Fibroblast of skin of back (primary cell): ENCODE measurements around the gene C17orf75.

ENCODE experiments used
- DNase-seq: peaks from one replicate; pipeline ENCODE4 v3.0.0-alpha.2; 2013

The C17orf75 gene

DNA sequence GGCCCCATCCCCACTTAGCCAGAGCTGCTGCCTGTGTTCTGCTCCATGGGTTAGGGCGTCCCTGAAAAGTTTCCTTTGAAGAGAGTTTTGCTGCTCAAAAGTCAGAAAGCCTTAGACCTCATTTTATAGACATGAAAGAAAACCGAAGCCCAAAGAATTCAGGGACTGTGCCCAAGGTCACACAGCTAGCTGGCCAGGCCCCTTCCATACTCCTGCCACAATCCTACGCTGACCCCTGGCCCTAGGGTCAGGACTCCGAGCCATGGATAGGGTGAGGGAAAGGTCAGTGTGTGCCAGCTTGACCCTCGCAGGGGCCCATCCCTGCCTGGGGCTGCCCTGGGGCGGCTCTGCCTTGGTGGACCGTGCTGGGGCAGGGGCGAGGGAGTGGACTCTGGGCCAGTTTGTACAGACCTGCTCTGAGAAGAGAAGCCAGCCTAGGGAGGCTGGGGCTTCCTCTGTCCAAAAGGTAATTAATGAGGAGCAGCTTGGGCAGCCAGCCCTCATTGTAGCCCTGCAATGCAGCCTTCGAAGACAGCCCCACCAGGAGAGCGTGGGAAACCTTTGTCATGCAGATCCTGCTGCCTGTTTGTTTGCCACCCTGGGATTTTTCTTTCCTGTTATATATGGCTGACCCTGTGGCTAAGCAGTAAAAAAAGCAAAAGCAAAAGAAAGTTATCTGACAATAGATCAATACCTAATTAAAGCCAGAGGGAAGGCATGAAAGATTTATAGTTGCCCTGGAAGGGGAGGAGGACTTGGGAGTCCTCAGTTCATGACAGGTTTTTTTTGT lies 38.9 kb downstream of the C17orf75 start:
- DNase-seq, result no peak

DNA sequence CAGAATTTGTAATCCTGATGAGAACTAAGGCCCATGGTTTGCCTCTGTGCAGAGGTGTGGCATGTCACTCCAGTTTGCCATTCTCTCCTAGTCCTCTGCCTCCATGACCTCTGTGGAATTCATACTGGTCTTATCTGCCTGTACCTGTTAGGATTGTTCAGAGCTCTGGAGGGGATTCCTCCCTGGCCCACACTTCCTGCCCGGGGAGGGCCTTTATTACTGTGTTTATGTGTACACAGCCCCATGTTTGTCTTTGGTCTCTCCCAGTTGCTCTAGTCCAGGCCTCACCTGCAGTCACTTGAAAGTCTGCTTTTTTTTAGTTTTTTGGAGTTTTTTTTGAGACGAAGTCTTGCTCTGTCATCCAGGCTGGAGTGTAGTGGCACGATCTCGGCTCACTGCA lies 39.9 kb downstream of the C17orf75 start:
- no peak for DNase-seq

DNA sequence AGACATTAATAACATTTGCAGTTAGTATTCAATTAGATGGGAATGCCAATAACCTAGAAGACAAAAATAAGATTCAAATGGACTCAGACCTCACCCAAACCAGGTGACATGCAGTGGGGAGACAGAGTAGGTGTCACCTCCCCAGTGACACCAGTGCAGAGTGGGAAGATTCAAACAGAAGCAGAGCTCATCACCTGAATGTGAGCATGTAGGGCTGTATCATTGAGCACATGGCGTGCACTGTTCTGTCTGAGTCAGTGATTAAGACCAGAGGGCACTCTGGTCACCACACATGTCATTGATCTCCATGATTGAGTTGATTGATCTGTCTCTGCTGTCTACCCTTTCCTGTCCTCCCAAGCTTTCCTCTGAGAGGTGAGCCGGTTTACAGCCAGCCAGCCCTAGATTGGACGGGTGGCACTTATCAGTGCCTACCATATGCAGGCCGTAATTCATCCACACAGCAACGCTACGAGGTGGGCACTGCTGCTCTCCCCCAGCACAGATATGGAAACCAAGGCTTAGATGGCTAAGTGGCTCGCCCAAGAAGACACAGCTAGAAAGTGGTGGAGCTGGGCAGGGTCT lies 42.3 kb downstream of the C17orf75 start:
- DNase-seq, result no peak

DNA sequence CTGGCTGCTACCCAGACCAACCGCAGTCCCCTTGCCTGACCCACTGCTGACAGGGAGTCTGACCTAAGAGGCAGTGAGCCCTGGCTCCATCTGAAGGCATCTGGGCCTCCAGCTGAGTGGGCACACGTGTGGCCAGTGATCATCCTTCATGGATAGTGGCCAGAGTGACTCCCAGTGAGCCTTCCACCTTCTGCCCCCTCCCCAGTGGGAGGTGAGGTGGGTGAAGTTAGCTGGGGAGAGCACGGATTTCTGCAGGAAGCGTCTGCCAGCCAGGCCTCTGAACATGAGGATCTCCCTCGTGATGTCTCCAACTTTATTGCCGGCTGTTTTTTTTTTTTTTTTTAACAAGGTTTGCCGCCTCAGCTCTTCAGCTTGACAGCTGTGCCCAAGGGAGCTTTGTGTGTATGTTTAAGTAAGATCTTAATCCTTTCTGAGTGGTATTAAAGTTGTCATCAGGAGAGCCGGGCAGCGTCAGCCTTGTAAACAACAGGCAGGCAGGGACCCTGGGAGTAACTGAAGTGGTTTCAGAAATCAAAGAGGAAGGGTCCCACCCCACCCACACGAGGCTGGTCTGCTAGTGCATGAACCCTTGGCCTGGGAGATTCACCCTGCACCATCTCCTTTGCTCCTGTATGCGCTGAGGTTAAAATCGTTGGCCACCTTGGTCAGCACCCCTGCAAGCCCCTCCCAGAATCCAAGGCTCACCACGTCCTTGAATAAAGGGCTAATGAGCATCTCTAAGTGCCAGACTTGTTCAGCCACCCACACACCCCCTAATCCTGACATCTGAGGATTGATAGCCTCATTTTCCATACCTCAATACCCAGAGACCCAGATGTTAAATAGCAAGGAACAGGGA lies 43.0 kb downstream of the C17orf75 start:
- no peak for DNase-seq

DNA sequence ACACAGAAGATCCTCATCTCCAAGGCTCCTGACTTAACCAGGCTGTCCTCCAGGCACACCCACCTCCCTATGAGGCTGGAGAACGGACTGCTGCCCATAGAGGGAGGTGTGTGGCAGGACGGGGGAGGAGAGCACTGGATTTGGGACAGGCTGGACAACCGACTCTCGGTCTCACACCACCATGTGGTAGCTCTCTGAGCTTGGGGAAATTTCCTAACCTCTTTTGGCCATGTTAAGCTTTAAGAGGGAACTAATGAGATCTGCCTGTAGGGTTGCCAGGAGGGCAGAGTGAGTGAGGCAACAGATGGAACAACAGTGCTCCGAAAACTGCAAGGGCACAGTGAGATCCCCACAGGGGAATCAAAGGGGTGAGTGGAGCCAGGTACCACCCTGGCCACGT lies 43.7 kb downstream of the C17orf75 start:
- DNase-seq, result no peak

DNA sequence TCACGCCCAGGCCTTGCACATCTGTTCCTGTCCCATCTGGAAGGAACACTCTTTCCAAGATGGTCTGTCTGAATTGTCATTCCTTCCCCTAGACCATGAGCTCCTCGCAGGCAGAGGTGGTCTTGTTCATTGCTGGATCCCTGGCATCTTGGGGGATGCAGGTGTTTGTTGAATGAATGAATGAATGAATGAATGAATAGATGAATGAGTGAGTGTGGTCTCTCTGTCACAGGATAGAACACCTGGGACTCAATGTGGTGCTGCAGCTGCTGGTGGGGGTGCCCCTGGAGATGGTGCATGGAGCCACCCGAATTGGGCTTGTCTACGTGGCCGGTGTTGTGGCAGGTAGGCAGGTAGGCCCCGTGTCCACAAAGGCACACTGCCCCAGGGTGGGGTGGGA lies 44.1 kb downstream of the C17orf75 start:
- no peak for DNase-seq

DNA sequence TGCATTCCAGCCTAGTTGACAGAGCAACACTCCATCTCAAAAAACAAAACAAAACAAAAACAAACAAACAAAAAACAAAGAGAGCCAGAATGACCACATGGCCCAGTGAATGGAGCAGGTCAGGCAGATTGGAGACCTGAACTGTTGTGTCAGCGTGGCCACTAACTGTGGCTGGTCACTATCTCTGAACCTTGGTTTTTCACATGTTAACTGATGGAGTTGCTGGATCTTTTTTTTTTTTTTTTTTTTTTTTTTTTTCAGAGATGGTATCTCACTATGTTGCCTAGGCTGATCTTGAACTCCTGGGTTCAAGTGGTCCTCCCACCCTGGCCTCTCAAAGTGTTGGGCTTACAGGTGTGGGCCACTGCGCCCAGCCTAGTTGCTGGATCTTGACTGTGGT lies 44.5 kb downstream of the C17orf75 start:
- DNase-seq, result no peak

DNA sequence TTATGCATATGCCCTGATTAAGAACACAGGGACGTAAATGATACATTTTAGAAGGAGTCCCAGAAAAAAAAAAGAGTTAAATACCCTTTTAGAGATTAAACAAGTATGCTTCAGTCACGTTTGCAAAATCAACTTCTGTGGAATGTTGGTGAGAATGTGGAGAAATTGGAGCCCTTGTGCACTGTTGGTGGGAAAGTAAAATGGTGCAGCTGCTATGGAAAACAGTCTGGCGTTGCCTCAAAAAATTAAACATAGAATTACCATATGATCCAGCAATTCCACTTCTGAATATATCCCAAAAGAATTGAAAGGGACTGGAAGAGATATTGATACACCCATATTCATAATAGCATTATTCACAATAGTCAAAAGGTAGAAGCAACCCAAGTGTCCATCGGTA lies 49.9 kb downstream of the C17orf75 start:
- DNase-seq, result no peak

DNA sequence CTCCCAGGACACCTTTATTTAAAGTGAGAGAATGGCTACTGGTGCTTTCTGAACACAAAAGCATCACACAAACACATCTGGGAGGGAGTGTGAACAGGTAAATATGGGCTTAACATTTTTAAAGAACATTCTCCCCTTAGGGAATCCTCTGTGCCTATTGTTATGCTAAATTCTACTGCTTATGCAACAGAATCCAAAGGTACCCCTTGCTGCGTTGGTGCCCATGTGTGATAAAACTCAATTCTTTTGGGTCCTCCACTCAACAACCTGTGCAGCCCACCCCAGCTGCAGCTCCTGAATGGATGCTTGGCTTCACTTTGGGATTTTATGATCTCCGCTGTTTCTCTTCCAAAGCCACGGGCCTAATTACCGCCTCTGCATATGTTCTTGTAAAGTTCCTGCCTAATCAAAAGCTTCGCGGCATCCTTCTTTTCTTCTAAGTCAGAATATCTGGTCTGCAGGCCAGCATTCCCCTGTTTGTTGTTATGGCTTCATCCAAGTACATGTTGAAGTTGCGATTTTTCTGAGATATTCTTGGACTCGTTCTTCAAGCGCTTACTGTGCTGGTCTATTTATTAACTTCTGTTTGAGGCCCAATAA lies 52.4 kb downstream of the C17orf75 start:
- DNase-seq, result no peak

DNA sequence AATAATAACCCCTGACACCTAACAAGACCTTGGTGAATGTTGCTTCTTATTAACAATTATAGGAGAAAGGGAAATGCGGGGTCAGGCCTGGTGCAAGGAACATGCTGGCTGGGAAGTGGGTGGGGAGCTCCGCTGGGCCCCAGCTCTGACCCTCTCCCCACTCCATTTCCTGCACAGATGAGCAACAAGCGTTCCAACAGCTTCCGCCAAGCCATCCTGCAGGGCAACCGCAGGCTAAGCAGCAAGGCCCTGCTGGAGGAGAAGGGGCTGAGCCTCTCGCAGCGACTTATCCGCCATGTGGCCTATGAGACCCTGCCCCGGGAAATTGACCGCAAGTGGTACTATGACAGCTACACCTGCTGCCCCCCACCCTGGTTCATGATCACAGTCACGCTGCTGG lies 53.4 kb downstream of the C17orf75 start:
- DNase-seq, result no peak

DNA sequence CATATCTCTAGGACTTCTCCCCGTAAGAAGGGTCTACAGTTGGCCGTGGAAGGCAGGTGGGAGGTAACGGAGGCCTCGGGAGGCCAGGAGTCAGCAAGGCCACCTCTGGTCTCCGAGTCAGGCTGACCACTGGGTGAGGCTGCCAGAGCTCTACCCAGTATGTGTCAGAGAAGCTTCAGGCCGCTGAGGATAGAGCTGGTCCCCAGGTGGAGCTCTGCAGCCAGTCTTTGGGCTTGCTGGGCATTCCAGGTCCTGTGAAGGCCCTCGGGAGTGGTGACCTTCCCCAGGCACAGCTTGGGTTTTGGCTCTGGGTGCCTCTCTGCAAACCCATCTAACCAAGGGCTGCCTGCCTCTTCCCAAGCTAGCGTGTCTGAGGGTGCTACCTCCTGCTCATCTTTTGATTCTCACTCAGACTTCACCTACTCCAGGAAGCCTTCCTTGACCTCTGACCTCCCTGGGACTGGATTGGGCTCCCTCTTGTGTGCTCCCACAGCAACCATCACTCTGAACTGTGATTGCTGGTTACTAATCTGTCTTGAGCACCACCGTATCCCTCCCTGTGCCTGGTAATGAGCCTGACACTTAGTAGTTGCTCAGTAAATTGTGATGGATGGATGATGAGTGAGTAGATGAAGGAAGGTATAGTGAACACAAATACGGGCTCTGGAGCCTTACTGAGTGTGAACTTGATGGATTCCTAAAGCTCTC lies 54.0 kb downstream of the C17orf75 start:
- DNase-seq, result no peak

DNA sequence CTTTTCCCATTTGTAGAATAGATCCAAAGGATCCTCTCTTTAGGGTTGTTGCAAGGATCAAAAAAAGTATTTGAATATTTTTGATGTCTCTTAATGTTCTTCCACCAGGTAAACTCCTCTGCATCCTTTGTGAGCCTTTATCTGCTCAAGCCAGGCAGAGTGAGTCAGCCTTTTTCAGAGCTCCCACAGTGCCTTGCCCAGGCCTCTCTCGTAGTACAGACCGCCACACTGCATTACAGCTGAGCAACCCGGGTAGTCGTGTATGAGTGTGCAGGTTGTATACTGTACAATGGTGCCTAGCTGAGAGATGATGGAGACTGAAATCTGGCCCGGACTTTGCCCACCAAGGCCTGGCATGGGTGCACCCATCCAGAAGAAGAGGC lies 55.5 kb downstream of the C17orf75 start:
- DNase-seq, result no peak

DNA sequence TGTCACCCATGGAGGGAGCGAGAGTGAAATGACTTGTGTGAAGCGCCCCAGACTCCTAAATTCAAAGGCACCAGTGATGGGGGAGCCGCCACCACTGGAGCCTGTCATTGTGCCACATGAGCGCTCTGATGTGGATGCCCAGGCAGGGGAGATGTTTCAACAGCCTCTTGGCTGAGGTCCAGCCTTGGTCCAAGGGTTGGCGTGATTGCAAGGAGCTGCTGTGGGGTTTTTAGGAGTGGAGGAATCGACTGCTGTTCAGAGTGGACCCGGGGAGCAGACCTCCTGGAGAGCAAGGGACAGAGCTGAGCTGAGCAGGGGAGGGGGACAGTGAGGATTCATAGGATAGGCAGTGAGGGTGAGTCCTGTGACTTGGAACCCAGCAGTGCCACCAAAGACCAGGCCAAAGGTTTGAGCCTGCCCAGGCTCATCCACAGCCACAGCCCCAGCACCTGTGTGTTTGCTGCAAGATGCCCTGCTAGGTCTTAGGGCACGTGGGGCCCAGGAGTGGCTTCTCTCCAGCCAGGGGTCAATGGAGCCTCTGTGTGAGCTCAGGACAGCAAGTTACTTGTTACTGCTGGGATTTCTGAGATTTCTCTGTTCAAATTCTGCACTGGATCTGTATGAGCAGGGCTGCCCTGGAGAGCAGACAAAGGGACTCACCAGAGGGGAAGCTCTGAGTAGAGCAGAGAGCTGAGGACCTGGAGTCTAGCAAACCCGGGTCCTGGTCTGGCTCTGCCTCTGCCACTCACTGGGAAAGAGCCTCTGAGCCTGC lies 56.0 kb downstream of the C17orf75 start:
- DNase-seq, result no peak

DNA sequence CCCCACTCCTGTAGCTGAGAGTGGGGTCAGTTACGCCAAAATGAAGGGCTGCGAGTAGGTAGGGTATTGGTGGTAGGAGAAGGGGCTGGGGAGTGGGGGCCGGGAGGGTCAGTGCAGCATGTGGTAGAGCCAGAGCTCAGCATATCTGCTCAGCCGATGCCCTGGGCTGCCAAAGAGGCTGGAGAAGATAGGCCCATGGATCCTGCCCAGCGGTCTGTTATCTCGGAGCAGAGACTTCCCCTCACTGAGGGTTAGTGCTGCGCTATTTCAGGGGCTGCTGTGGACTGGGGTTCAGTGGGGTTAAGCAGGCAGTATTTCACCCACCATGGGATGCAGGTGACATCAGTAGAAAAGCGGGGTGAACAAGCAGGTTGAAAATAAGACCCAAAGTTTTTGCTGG lies 56.7 kb downstream of the C17orf75 start:
- DNase-seq, result no peak

DNA sequence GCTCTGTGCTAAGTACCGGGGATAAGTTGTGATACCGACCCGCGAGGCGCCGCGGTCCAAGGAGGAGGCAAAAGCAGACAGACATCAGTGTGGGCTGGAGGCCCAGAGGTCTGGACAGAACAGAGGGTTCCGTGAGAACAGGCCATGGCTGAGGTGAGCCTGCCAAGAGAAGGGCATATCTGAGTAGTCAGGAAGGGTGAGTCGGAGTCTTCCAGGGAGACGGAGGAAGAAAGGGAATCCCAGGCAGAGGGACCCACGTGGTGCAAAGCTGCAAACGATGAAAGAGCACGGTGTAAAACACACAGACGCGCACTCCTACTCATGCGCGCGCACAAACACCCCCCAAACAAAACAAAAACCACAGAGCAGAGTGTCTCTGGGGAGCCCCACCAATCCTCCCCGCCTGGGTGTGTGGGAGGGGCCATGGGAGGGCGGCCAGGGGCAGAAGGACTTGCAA lies 58.2 kb downstream of the C17orf75 start:
- peak; percentile 40 for DNase-seq

DNA sequence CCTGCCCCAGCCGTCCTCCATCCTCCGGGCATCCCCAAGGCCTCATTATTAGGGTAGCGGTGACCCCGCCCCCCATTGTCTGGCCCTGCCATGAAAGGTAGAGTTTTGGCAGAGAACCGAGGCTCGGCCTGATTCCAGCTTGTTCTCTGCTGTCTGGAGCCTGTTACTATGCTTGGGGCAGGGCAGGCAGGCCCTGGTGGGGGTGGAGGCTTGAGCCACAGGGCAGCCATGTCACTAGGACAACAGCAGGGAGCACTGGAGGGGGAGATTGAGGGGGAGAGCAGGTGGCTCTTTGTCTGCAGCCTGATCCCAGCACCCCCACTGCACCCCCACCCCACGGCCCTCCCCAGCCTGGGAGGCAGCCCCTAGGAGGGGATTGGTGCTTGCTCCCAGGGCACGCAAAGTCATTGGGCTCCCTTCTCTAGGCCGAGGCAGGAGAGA lies 60.9 kb downstream of the C17orf75 start:
- no peak for DNase-seq

DNA sequence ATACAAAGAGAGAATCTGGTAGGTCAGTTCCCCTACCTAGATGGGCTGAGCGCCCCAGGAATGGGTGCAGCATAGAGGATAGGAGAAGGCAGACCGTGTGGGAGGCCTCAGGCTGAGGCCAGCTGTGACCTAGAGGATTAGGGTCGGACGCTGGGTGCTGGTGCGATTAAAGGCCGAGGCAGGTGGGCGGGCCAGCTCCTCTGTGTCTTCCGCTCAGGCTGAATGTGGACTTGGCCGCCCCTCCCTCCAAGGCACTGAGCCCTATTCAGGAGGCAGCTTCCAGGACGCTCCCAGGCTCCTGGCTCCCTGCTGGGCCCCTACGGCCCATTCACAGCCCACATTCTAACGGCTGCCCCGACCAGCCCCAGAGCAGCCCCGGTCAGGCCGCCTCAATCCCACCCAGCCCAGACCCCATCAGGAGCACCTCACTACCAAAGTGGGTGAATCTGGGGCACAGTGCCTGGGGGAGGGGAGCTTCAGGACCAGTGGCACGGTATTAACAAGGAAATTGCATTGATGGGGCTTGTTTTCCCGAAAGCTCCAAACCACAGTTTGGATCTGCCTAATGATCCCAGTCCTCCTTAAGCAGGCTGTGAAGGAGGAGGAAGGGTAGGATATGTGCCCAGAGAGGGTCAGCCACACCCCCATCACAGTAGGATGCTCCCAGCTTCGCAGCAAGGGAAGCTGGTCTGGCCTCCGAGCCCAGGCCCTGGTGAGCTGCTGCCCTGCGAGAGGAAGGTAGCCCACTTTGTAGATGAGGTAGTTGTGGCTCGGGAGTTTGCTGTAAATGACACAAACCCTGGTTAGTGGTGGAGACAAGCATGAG lies 61.9 kb downstream of the C17orf75 start:
- no peak for DNase-seq

DNA sequence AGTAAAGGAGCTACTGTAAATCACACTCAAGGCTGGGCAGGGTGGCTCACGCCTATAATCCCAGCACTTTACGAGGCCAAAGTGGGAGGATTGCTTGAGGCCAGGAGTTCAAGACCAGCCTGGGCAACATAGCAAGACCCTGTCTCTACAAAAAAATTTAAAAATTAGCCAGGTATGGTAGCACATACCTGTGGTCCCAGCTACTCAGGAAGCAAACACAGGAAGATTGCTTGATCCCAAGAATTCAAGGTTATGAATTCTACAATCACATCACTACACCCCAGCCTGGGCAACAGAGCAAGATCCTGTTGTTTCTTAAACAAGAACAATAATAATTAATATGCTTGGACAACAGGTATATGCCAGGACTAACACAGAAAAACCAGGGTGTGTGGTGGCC lies 63.2 kb downstream of the C17orf75 start:
- no peak for DNase-seq
